Measurements from ENCODE around the gene CELSR2.

Gene CELSR2

DNA sequence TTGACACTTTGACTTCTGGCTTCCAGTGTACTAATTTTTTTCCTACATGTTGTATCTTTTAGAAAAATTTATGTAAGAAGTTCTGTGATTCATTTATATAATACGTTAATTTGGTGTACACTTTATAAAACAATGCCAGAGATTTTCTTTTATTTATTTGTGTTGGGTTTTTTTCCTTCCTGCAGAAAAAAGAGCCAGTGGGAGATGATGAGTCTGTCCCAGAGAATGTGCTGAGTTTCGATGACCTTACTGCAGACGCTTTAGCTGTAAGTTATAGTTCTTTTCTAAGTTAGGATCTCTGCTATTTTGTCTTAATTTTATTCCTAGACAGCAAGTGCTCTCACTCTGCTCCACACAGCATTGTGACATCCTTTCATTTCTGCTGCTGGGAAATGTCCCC, 21.2 kb upstream of the CELSR2 start:
- DNase-seq (ENCODE audit: low read depth): no peak

- no peak for DNase-seq (ENCODE audit: low read depth)
These were observed 19.7 kb upstream of the CELSR2 start for GRCh38 chr1:109229531-109230127.

- DNase-seq (ENCODE audit: low read depth): no peak
These were observed 18.3 kb upstream of the CELSR2 start for GRCh38 chr1:109231066-109231465.

DNA sequence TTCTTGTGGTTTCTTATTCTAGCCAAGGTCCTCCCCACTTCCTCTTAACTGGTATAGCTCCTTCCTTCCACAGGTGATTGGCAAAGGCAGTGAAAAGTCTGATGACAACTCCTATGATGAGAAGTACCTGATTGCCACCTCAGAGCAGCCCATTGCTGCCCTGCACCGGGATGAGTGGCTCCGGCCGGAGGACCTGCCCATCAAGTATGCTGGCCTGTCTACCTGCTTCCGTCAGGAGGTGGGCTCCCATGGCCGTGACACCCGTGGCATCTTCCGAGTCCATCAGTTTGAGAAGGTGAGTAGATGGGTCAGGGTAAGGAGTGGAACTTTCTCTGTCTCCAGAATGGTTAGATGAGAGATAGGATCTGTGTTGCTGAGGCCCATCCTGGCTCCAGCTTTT, 14.2 kb upstream of the CELSR2 start:
- DNase-seq (ENCODE audit: low read depth): no peak

DNA sequence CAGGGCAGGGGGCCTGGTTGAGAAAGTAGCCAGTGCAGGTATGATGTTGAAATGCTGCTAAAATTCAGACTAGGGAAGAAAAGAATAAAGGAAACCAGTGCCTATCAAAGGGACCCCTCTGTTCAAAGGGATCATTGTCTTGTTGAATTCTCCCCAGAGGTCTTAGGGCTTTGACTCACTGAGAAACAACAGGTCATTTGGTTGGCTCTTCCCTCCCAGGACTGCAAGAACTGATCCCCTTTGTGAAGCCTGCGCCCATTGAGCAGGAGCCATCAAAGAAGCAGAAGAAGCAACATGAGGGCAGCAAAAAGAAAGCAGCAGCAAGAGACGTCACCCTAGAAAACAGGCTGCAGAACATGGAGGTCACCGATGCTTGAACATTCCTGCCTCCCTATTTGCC, 11.8 kb upstream of the CELSR2 start:
- DNase-seq (ENCODE audit: low read depth): no peak

GRCh38 chr1:109238382-109238781, 11.0 kb upstream of the CELSR2 start:
- DNase-seq (ENCODE audit: low read depth): no peak

DNA sequence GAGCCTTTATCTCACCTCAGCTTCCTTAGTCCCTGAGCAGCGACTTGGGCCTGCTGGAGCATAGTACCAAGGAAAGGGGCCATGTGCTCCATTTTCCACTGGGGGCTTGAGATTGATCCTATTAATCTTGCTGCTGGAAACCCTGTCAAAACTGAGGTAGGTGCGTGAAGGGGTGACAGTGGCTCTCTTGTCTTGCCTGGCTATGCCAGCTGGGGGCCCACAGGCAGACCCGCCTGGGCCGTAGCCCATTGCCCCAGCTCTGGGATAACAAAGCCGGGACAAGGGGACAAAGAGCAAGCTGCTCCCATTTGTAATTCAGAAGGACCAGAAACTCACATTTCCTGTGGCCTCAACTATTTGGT, 10.3 kb upstream of the CELSR2 start:
- DNase-seq (ENCODE audit: low read depth): no peak

GRCh38 chr1:109239409-109240068, 9.8 kb upstream of the CELSR2 start:
- DNase-seq (ENCODE audit: low read depth): no peak

GRCh38 chr1:109240158-109241152, 8.9 kb upstream of the CELSR2 start:
- DNase-seq (ENCODE audit: low read depth): no peak

- no peak for DNase-seq (ENCODE audit: low read depth)
These were observed 8.0 kb upstream of the CELSR2 start for GRCh38 chr1:109241344-109241743.

- no peak for DNase-seq (ENCODE audit: low read depth)
These were observed 7.4 kb upstream of the CELSR2 start for GRCh38 chr1:109241841-109242345.

DNA sequence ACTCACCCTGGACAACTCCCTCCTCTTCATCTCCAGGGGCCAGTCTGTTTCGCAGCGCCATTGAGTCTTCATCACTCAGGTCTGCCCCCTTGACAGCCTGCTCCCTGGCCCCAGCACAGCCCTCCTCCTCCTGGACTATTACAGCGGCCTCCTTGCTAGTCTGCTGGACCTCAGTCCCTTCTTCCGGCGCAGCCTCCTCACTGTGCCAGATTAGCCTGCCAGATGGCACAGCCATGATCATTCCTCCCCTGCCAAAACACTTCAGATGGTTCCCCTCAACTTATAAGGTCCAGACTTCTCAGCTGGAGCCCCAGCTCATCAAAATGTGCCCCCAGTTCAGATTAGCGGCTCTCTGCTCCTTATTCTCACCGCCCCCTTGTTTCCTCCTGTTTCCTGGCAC, 7.0 kb upstream of the CELSR2 start:
- no peak for DNase-seq (ENCODE audit: low read depth)

DNA sequence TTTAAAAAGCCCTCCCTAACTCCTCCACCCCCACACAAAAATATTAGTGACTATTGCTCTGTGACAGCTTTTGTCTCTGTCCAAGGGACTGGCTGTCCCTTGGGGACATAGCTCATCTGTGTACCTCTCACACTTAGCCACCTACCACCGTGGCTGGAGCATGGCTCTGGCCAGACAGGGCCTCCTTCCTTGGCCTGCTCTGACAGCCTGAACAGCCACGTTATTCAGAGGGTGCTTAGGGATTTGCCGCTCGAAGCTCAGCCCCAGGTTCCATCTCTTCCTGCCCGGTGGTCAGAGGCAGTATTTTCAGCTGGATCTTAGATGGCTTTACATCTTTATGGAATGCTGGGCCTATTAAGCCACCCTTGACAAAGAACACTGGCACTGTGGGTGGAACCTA, 6.1 kb upstream of the CELSR2 start:
- DNase-seq (ENCODE audit: low read depth): no peak

DNA sequence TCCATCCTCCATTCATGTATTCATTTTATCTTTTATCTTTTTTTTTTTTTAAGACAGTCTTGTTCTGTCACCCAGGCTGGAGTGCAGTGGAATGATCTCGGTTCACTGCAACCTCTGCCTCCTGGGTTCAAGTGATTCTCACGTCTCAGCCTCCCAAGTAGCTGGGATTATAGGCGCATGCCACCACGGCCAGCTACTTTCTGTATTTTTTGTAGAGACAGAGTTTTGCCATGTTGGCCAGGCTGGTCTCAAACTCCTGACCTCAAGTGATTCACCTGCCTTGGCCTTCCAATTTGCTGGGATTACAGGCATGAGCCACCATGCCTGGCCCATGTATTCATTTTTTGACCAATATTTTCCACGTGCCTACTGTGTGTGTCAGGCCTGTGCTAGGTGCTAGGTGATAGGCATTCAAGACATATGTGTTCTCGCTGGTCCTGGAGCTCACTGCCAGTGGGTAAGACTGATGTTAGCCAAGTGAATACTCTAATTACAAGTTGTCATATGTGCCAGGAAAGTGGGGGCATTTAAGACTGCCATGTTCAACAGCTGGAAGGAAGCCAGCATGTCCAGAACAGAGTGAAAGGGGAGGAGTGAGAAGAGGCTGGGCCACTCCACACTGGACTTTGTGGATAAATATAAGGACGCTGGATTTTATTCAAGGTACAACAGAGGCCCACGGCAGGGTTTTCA, 5.3 kb upstream of the CELSR2 start:
- DNase-seq (ENCODE audit: low read depth): no peak

DNA sequence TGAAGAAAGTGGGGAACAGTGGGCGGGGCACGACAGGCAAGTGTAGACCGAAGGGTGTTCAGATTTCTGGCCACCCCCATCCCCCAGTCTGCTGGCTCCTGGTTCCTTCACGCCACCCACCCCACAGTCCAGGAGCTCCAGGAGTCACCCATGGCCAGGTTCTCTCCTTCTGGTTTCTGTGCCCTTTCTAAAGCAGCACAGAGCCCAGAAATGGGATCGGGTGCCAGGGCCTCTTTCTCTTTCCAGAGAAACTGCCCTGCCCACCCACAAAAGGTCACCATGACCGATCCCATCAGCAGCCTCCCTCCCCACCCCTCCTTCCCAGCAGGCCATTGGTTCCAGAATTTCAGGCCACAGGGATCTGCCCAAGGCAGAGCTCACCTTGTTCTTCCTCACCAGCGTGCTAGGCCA, 3.2 kb upstream of the CELSR2 start:
- DNase-seq (ENCODE audit: low read depth): no peak

- DNase-seq (ENCODE audit: low read depth): no peak
These were observed 1.7 kb upstream of the CELSR2 start for GRCh38 chr1:109247401-109248365.

GRCh38 chr1:109248444-109248796, 919 bp upstream of the CELSR2 start:
- no peak for DNase-seq (ENCODE audit: low read depth)

DNA sequence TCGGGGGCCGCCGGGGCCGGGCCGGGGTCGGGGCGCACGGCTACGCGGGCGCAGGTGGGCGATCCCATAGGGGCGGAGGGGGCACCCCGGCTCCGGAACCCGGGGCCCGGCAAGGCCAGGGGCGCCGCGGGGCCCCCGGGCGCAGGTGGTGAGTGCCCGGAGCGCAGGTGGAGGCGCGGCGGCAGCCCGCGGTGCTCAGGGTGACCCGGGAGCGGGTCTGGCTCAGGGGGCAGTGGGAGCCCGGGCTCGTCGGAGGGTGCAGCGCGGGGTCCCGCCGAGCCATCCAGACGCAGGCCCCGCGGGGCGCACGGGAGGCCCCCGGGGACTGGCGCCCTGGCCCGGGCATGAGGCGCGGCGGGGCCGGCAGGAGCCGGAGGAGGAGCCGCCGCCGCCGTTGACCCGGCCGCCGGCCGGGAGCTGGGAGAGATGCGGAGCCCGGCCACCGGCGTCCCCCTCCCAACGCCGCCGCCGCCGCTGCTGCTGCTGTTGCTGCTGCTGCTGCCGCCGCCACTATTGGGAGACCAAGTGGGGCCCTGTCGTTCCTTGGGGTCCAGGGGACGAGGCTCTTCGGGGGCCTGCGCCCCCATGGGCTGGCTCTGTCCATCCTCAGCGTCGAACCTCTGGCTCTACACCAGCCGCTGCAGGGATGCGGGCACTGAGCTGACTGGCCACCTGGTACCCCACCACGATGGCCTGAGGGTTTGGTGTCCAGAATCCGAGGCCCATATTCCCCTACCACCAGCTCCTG, 489 bp downstream of the CELSR2 start:
- no peak for DNase-seq (ENCODE audit: low read depth)

DNA sequence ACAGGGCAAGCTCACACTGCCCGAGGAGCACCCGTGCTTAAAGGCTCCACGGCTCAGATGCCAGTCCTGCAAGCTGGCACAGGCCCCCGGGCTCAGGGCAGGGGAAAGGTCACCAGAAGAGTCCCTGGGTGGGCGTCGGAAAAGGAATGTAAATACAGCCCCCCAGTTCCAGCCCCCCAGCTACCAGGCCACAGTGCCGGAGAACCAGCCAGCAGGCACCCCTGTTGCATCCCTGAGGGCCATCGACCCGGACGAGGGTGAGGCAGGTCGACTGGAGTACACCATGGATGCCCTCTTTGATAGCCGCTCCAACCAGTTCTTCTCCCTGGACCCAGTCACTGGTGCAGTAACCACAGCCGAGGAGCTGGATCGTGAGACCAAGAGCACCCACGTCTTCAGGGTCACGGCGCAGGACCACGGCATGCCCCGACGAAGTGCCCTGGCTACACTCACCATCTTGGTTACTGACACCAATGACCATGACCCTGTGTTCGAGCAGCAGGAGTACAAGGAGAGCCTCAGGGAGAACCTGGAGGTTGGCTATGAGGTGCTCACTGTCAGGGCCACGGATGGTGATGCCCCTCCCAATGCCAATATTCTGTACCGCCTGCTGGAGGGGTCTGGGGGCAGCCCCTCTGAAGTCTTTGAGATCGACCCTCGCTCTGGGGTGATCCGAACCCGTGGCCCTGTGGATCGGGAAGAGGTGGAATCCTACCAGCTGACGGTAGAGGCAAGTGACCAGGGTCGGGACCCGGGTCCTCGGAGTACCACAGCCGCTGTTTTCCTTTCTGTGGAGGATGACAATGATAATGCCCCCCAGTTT, 1.3 kb downstream of the CELSR2 start:
- DNase-seq (ENCODE audit: low read depth): no peak

Data from stimulated activated CD8-positive, alpha-beta memory T cell treated with anti-CD3 and anti-CD28 coated beads, Interleukin-4, amount 100 ng/mL, for 24 hours (primary cell).